Measurements from ENCODE around the gene TPD52L2. TPM values are rescaled to one million over a fixed set of nuclear protein-coding genes. Genes with fewer than 3 reads are reported as not detected.
"Not testable (repeated sequence)": the region's sequence is repeated elsewhere in the genome, so short reads cannot be mapped to it uniquely, and the experiment has no call there.

The TPD52L2 gene
- total RNA-seq, 1 donor from 2014 or later, result 22.4 TPM

GRCh38 chr20:63834491-63834880 is 30.6 kb upstream of the TPD52L2 start:
- no peak for FAIRE-seq
- DNase-seq (ENCODE audit: low spot score in 2 of 2), result no peak

DNA sequence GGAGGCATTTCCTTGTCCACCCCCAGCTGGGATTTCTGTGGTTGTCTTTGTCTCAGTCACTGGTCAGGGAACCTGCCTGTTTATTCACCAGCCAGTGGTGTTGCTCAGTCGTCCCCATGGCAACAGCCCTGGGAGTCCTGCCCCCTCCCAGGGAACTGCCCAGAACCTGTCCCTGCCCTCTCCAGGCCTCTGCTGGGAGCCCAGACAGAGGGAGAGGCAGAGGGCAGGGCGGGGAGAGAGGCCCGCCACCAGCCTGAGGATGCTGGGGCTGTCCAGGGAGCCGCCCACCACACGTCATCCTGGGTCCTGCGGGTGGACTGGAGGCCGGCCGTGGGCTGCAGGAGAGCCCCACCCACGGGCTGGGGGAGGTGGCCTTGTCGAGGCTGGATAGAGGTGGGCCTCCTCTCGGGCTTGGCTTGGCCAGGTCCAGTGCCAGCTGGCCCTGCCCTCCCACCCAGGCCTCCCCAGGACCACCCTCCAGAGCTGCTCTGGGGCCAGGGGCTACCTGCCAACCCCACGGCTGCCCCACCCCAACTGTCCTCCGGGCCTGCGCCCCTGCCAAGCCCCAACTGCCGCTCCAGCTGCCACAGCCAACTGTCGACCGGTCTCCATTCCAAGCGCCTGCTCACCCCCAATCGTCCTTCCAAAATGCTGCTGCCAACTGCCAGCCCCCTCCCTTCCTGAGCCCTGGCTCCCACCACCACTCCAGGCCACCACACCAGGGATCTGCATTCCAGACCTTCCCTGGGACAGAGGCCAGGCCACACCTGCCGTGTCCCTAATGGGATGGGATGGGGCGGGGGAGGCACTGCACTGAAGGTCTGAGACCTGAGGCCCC is 29.8 kb upstream of the TPD52L2 start:
- FAIRE-seq (no peak), DNase-seq (ENCODE audit: low spot score in 2 of 2) (peak; percentile 82 to 93)

GRCh38 chr20:63836458-63837344 is 28.4 kb upstream of the TPD52L2 start:
- FAIRE-seq (no peak), DNase-seq (ENCODE audit: low spot score in 2 of 2) (no peak)

- no peak for DNase-seq (ENCODE audit: low spot score in 2 of 2)
- FAIRE-seq, result no peak
These were observed 27.6 kb upstream of the TPD52L2 start for GRCh38 chr20:63837479-63837878.

GRCh38 chr20:63839620-63840019 is 25.4 kb upstream of the TPD52L2 start:
- no peak for DNase-seq (ENCODE audit: low spot score in 2 of 2)
- no peak for FAIRE-seq

DNA sequence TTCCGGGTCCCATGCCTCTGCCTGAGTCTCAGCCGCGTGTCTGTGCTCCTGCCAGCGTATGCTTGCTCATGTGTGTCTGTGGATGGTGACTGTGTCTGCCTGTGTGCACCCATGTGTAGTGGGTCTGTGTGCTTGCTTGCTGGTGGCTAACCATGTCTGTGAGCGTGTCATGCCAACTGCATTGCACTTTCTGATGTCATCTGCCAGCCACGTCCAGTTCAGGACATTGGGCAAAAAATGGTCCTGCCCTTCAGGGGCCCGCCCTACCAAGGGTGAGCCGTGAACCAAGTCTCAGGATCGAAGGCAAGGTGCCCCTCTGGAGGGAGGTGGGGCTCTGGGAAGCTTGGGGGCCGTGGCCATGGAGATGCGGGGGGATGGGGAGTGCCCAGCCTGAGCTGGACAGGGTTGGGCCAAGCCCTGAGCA is 24.7 kb upstream of the TPD52L2 start:
- DNase-seq (ENCODE audit: low spot score in 2 of 2), result no peak
- FAIRE-seq, result no peak

- FAIRE-seq (no peak), DNase-seq (ENCODE audit: low spot score in 2 of 2) (no peak)
These were observed 22.8 kb upstream of the TPD52L2 start for GRCh38 chr20:63842258-63842657.

GRCh38 chr20:63843222-63843621 is 21.8 kb upstream of the TPD52L2 start:
- DNase-seq (ENCODE audit: low spot score in 2 of 2) (no peak), FAIRE-seq (no peak)

- DNase-seq (ENCODE audit: low spot score in 2 of 2) (no peak), FAIRE-seq (no peak)
These were observed 21.3 kb upstream of the TPD52L2 start for GRCh38 chr20:63843778-63844177.

GRCh38 chr20:63844511-63844991 is 20.5 kb upstream of the TPD52L2 start:
- no peak for FAIRE-seq
- DNase-seq (ENCODE audit: low spot score in 2 of 2), result no peak

DNA sequence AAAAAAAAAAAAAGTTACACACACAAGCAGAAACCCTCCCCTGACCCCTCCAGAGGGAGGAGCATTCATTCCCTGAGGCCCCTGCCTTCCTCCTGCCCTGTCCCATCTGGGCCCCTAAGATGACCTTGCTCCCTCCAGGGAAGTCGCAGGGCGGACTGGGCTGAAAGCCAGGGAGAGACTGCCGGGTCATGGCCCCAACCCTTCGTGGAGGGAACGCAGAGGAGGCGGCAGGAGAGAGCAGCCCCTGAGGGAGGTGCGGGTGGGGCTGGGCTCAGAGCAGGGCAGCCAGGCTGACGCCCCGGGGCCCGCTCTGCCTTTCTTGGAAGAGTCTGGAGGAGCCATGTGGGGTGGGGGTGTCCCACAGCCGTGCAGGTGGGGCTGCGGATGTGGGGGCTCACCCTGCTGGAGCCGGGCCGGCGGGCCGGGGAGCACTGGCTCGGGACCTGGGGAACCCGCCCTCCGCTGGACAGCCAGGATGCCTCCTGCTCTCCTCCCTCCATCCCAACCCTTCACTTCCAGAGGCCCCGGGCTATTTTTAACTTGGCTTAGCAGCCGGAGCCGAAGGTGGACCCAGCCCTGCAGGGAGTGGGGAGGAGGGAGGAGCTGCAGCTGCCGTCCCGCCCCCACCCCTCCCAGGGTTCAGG is 18.8 kb upstream of the TPD52L2 start:
- FAIRE-seq (no peak), DNase-seq (ENCODE audit: low spot score in 2 of 2) (peak in 1 of 2 donors; percentile 62)

GRCh38 chr20:63846888-63847236 is 18.2 kb upstream of the TPD52L2 start:
- FAIRE-seq (no peak), DNase-seq (ENCODE audit: low spot score in 2 of 2) (no peak)

GRCh38 chr20:63847237-63848002 is 17.6 kb upstream of the TPD52L2 start:
- DNase-seq (ENCODE audit: low spot score in 2 of 2), result no peak
- FAIRE-seq, result no peak

DNA sequence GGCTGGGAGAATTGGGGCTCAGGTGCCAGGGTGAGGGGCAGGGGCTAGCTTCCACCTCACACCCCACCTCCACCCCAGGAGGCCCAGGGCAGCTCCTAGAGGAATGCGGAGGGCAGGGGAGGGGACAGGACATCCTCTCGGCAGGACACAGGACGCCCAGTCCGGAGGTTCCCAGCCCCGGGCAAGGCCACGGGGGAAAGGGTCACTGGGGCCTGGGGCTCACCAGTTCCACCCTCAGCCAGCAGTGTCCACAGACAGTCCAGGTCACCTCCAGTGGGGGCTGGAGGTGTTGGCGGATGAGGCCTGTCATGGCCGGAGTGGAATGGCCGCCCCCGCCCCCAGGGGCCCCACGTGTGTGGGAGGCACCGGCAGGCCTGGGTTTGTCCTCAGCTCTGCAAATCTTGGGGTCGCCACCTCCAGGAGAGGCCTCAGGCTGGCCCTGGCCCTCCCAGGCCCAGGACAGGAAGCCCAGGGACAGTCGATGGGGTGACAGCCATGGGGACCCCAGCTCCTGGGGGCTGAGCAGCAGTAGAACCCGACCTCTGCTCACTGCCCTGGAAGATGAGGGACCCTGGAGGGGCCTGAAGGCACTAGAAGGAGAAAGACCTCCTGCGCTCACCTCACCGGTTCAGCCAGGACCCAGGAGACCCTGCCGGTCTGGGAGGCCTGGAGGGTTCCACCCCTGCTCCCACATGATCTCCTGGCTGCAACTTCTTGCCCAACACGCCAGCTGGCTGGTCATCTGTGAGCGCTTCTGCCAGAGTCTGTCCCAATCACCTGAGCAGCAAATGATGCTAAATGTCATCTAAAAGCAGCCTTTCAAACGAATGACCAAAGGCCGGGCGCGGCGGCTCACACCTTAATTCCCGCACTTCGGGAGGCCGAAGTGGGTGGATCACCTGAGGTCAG is 16.8 kb upstream of the TPD52L2 start:
- DNase-seq (ENCODE audit: low spot score in 2 of 2), result no peak
- no peak for FAIRE-seq

DNA sequence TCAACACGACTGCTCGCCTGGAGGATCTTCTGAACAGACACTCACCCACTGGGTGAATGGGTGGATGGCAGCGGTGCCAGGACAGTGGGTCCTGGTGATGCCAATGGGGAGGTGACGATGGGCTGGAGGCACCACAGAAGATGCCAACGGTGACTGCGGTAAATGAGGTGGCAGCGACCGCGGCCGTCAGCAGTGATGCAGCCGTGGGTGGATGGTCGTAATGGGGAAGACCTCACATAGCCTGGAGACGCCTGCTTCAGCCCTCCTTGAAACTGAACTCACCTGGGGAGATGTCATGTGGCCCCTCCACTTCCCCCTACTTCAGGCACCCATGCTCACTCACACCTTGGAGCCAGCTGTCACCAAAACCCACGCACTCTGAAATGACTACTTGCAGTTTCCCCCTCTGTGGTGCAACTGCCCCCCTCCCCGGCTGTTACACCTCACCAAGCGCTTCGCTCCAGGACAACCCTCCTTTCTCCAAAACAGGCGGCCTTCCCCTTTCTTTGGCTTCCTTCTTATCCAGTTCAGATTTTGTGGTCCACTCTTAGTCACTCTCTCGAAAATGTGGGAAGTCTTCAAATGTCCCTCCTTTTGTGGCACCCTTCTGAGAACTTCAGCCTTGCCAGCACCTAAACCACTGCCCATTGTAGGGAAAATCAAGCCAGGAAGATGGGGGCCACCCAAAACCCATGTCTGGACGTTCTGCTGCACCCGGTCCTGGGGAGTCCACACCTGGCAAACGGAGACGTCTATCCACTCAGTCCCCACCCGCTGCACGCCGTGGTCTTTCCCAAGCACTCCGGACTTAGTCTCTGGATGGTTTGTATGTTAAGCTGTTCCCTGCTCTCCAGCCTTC is 14.2 kb upstream of the TPD52L2 start:
- no peak for DNase-seq (ENCODE audit: low spot score in 2 of 2)
- no peak for FAIRE-seq

GRCh38 chr20:63851548-63851943 is 13.5 kb upstream of the TPD52L2 start:
- FAIRE-seq, result not testable (repeated sequence)

GRCh38 chr20:63853733-63854068 is 11.4 kb upstream of the TPD52L2 start:
- not testable (repeated sequence) for FAIRE-seq; DNase-seq (ENCODE audit: low spot score in 2 of 2)

More at GRCh38 chr20:63851548-63851943, 13.5 kb upstream of the TPD52L2 start:
- not testable (repeated sequence) for DNase-seq (ENCODE audit: low spot score in 2 of 2)

- no peak for FAIRE-seq
- no peak for DNase-seq (ENCODE audit: low spot score in 2 of 2)
These were observed 10.9 kb upstream of the TPD52L2 start for GRCh38 chr20:63854069-63854765.
